Glutamatergic neuron (in vitro differentiated cells): Measurements from ENCODE around the gene VWF. TPM values are rescaled to one million over a fixed set of nuclear protein-coding genes. Genes with fewer than 3 reads are reported as not detected.

ENCODE experiments used
- DNase-seq: peaks from one replicate; pipeline ENCODE4 v3.0.0; 2022
- H3K27ac Mint-ChIP-seq: one replicate; pipeline ENCODE4 v1.8.0; 2020; ENCODE audit warnings: mild to moderate bottlenecking, mixed read lengths, inconsistent platforms; ENCODE audit not compliant: unreplicated experiment
- H3K27me3 Mint-ChIP-seq: one replicate; pipeline ENCODE4 v1.8.0; 2020; ENCODE audit warnings: mild to moderate bottlenecking, moderate library complexity, mixed read lengths, inconsistent platforms; ENCODE audit not compliant: unreplicated experiment
- H3K36me3 Mint-ChIP-seq: one replicate; pipeline ENCODE4 v1.8.0; 2020; ENCODE audit warnings: mild to moderate bottlenecking, mixed read lengths, inconsistent platforms; ENCODE audit not compliant: unreplicated experiment
- H3K4me1 Mint-ChIP-seq: one replicate; pipeline ENCODE4 v1.8.0; 2020; ENCODE audit warnings: mild to moderate bottlenecking, low read depth, mixed read lengths, inconsistent platforms; ENCODE audit not compliant: unreplicated experiment
- H3K4me3 Mint-ChIP-seq: one replicate; pipeline ENCODE4 v1.8.0; 2020; ENCODE audit warnings: mild to moderate bottlenecking, mixed read lengths, inconsistent platforms; ENCODE audit not compliant: unreplicated experiment
- H3K9me3 Mint-ChIP-seq: one replicate; pipeline ENCODE4 v1.8.0; 2020; ENCODE audit warnings: mild to moderate bottlenecking, moderate library complexity, mixed read lengths, inconsistent platforms; ENCODE audit not compliant: unreplicated experiment
- total RNA-seq: library from RNA; stranded (reverse); fragmentation: NEBNext Ultra II Directional; extraction: Animal tissue kit (Norgen Biotek cat#: 25700); gene quantifications from one replicate; pipeline ENCODE4 v1.2.1, GENCODE V29; 2021; ENCODE audit not compliant: unreplicated experiment
- TF ChIP-seq, protein P1 (sequence below): fragments of 200-600 bp; sonication (generic); IDR thresholded peaks from one replicate; pipeline ENCODE4 v1.5.0; 2021; ENCODE audit not compliant: partially characterized antibody, unreplicated experiment

The VWF gene
- total RNA-seq, 1 donor from 2014 or later: 0.37 TPM

DNA sequence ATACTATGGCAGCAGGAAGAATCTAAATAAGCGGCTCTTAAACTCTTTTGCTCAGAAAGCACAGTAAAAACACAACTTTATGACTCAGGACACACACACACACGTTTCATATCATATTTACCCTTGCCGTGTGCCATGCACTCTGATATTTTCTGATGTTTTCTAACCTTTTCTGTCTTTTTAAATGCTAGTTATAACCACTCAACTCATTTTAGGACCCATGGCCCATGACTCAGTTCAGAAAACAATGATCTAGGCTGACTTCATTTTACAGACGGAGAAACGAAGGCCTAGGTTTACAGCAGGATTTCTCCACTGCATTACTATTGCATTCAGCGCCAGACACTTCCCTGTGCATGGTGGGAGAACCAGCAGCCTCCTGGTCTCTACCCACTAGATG lies 9.1 kb downstream of the VWF start:
- Mint-ChIP-seq H3K27ac (no peak overlapping the region), H3K9me3 (peaks cover 3% of the 10 kb centered on the region), H3K4me3 (no peak overlapping the region), H3K36me3 (peaks cover 3% of the 10 kb centered on the region), H3K27me3 (peaks cover 5% of the 10 kb centered on the region), H3K4me1 (no peaks in the 10 kb centered on the region)
- TF ChIP-seq, protein P1, sequence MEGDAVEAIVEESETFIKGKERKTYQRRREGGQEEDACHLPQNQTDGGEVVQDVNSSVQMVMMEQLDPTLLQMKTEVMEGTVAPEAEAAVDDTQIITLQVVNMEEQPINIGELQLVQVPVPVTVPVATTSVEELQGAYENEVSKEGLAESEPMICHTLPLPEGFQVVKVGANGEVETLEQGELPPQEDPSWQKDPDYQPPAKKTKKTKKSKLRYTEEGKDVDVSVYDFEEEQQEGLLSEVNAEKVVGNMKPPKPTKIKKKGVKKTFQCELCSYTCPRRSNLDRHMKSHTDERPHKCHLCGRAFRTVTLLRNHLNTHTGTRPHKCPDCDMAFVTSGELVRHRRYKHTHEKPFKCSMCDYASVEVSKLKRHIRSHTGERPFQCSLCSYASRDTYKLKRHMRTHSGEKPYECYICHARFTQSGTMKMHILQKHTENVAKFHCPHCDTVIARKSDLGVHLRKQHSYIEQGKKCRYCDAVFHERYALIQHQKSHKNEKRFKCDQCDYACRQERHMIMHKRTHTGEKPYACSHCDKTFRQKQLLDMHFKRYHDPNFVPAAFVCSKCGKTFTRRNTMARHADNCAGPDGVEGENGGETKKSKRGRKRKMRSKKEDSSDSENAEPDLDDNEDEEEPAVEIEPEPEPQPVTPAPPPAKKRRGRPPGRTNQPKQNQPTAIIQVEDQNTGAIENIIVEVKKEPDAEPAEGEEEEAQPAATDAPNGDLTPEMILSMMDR: no peak
- DNase-seq: no peak

DNA sequence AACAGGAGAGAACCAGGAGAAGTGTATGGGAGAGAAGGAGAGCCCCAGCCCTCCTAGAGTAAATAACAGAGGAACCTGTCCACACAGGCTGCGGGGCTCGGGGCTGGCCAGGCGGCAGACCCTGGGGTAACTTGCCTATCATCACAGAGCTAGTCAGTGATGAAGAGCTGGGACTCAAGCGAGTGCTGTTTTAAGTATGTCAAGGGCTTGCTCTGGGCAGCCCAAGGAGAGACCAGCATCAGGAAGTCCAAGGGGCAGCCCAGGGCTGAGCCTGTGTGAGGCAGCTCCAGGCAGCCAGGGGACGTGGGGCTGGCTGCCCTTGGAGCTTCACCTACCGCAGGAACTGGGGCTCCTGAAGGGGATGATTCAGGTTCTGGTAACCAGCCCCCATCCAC lies 10.0 kb downstream of the VWF start:
- no peak overlapping the region for H3K4me3 Mint-ChIP-seq
- DNase-seq: no peak
- H3K27ac Mint-ChIP-seq: no peak overlapping the region
- TF ChIP-seq, protein P1: no peak
- peaks cover 5% of the 10 kb centered on the region for H3K27me3 Mint-ChIP-seq
- H3K4me1 Mint-ChIP-seq: no peaks in the 10 kb centered on the region
- peaks cover 3% of the 10 kb centered on the region for H3K9me3 Mint-ChIP-seq
- peaks cover 8% of the 10 kb centered on the region for H3K36me3 Mint-ChIP-seq

DNA sequence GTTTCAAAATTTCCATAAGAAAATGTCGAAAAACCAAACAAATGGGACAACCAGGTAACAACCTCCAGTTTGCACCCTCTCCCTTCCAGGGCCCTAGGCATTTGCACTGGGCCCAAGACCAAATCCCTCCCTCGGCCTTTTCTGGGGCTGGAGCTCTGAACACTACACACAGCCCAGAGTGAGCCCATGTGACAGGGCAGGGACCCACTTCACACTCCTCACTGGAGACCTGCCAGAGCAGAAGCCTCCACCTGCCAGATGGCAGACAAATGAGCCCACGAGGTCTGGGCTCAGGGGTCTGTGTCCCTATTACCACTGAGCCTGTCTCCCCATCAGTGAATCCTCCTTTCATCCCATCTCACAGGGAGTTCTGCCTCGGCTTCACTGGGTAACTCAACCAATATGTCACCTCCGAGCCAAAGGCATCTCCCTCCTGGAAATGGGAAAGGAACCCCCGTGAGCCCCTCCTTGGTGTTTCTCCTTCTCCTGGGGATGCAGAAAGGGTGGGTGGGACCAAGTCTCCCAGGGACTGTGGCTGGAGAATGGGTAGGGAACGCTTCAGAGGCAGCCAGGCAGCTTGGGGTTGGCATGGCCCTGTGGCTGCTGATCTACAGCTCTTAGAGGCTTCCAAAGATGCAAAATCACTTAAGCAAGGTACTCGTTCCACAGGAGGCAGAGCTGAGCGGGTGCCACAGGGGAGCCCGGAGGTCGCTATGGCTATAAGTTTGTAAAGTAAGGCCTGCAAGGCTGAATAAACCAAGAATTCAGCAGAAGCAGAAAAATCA lies 10.6 kb downstream of the VWF start:
- peaks cover 3% of the 10 kb centered on the region for H3K27me3 Mint-ChIP-seq
- no peak overlapping the region for H3K27ac Mint-ChIP-seq
- peaks cover 12% of the 10 kb centered on the region for H3K36me3 Mint-ChIP-seq
- no peaks in the 10 kb centered on the region for H3K9me3 Mint-ChIP-seq
- DNase-seq: no peak
- H3K4me3 Mint-ChIP-seq: no peak overlapping the region
- no peaks in the 10 kb centered on the region for H3K4me1 Mint-ChIP-seq
- TF ChIP-seq, protein P1: no peak

DNA sequence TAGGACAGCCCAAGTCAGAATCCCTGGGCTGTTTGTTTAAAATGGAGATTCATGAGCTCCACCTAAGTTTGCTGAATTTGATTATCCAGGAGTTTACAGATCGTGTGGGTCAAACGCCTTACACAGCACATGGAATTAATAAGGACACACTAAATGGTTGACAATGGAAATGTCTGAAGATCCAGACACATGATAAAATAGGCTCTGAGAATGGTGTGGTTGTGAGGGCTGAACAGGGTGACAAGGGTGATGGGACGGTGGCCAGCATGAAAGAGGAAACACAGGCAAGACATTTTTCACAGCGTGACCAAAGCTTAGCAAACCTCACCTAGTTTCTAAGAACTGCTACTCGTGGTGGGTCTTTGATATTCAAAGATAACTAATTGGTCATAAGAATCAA lies 12.5 kb downstream of the VWF start:
- peaks cover 12% of the 10 kb centered on the region for H3K36me3 Mint-ChIP-seq
- H3K4me1 Mint-ChIP-seq: no peaks in the 10 kb centered on the region
- no peak overlapping the region for H3K4me3 Mint-ChIP-seq
- no peaks in the 10 kb centered on the region for H3K27me3 Mint-ChIP-seq
- H3K27ac Mint-ChIP-seq: no peak overlapping the region
- no peaks in the 10 kb centered on the region for H3K9me3 Mint-ChIP-seq
- TF ChIP-seq, protein P1: no peak
- no peak for DNase-seq

DNA sequence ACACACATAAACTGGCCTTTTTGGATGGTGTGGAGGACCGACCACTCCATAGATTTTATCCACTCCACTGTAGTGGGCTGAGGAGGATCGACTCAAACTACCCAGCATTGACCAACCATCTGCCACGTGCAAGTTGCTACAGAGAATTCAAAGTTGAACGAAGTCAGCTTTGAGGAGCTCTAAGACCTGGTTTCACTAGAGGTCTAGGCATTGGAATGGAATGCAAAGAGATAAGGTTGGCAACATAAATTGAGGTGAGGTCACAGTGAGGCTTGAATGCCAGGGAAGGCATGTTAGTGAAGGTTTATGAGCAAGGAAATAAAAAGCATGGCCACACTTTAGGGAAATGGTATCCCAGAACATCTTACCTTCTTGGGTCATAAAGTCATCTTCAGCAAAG lies 14.5 kb downstream of the VWF start:
- H3K4me1 Mint-ChIP-seq: no peaks in the 10 kb centered on the region
- no peaks in the 10 kb centered on the region for H3K27me3 Mint-ChIP-seq
- H3K27ac Mint-ChIP-seq: no peak overlapping the region
- DNase-seq: no peak
- peaks cover 12% of the 10 kb centered on the region for H3K36me3 Mint-ChIP-seq
- TF ChIP-seq, protein P1: no peak
- H3K9me3 Mint-ChIP-seq: no peaks in the 10 kb centered on the region
- H3K4me3 Mint-ChIP-seq: no peak overlapping the region
